Left lung (tissue), 10 donors: Measurements from ENCODE around the gene LRIG1. TPM values are rescaled to one million over a fixed set of nuclear protein-coding genes. Genes with fewer than 3 reads are reported as not detected.

ENCODE experiments used
- ATAC-seq: fragments of 200-7000 bp; cut with Tn5 transposase; one replicate; pipeline ENCODE4 v1.9.1; 2020; ENCODE audit warnings: moderate library complexity
- DNase-seq, 4 donors: peaks; one replicate each; pipeline ENCODE4 v3.0.0-alpha.2; 2013 to 2020
- H3K27ac ChIP-seq, 2 donors: fragments of 200-600 bp; sonication (generic) in 1 of 2; one replicate each; pipeline versions ENCODE4 v1.5.0 to v1.8.0; 2020 to 2021
- H3K27me3 ChIP-seq, 2 donors: fragments of 200-600 bp; sonication (generic) in 1 of 2; one replicate each; pipeline versions ENCODE4 v1.5.0 to v1.8.0; 2020 to 2021
- H3K36me3 ChIP-seq, 2 donors: fragments of 200-600 bp; sonication (generic) in 1 of 2; one replicate each; pipeline versions ENCODE4 v1.5.0 to v1.8.0; 2020 to 2021
- H3K4me1 ChIP-seq, 2 donors: fragments of 200-600 bp; one replicate each; pipeline ENCODE4 v1.8.0; 2021
- H3K4me3 ChIP-seq, 2 donors: fragments of 200-600 bp; sonication (generic) in 1 of 2; one replicate each; pipeline versions ENCODE4 v1.5.0 to v1.8.0; 2020 to 2021; ENCODE audit warnings: mild to moderate bottlenecking in 1 of 2
- H3K9me3 ChIP-seq, 2 donors: fragments of 200-600 bp; sonication (generic) in 1 of 2; one replicate each; pipeline versions ENCODE4 v1.5.0 to v1.8.0; 2020 to 2021
- intact Hi-C, 2 donors: fragments of 100-400 bp; cut with DNase I; formaldehyde crosslinking; loops; one replicate each; pipeline versions ENCODE4 v1.11.2 to v1.14.2; 2022
- polyA plus RNA-seq, 6 donors: library from polyadenylated mRNA; unstranded; fragments of 120-200 nt; gene quantifications; one replicate each; pipeline ENCODE4 v1.2.1, GENCODE V29; 2013; ENCODE audit not compliant: insufficient read length in 6 of 6
- total RNA-seq, 2 donors: library from RNA; stranded (reverse); fragmentation: NEBNext Ultra II Directional; extraction: Animal tissue kit (Norgen Biotek cat#: 25700); gene quantifications; one replicate each; pipeline ENCODE4 v1.2.1, GENCODE V29; 2021
- TF ChIP-seq, protein P1 (sequence below), 2 donors: fragments of 200-600 bp; sonication (generic) in 1 of 2; IDR thresholded peaks; one replicate each; pipeline versions ENCODE4 v1.5.0 to v1.8.0; 2021; ENCODE audit warnings: antibody characterized with exemption in 2 of 2
- donor health status: DM: no; HTN: yes; CAD: no.
- donor health status: DM: no; HTN: no; CAD: no.

The LRIG1 gene
- total and polyA plus RNA-seq, 8 donors, result 32.6 to 42.7 (median 35.7) TPM

DNA sequence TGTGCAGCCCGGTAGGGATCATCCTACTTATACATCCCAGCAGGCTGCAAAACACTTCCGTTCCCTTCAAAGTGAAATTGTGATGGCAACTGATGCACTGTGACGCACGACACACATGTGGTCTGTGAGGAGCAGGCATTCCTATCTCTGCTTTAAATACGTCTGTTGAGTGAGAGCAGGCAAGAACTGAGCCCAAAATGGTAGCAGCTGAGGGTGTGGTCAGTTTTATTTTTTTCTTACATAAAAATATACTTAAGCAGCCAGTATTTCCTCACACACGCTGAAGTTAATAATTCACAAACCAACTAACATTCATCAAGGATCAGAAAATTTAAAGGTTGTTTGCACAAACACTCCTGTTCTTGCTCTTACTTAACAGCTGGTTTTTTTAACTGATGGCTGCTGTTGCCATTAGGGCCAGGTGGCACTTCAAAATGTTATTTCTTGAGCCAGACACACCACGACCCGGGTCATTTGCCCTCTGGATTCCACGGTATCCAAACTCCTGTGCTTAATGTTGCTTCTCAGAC lies 23.9 kb downstream of the LRIG1 start:
- ATAC-seq, result peak; percentile 62
- DNase-seq, result peak in 1 of 4 donors; percentile 52
- TF ChIP-seq, protein P1, sequence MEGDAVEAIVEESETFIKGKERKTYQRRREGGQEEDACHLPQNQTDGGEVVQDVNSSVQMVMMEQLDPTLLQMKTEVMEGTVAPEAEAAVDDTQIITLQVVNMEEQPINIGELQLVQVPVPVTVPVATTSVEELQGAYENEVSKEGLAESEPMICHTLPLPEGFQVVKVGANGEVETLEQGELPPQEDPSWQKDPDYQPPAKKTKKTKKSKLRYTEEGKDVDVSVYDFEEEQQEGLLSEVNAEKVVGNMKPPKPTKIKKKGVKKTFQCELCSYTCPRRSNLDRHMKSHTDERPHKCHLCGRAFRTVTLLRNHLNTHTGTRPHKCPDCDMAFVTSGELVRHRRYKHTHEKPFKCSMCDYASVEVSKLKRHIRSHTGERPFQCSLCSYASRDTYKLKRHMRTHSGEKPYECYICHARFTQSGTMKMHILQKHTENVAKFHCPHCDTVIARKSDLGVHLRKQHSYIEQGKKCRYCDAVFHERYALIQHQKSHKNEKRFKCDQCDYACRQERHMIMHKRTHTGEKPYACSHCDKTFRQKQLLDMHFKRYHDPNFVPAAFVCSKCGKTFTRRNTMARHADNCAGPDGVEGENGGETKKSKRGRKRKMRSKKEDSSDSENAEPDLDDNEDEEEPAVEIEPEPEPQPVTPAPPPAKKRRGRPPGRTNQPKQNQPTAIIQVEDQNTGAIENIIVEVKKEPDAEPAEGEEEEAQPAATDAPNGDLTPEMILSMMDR (IDR thresholded peaks at IDR 0.05), result no peak
- intact Hi-C loops, result no loop called here
- Histone ChIP-seq H3K36me3 (no peaks in the 10 kb centered on the region), H3K4me1 (peaks cover 38 to 74% of the 10 kb centered on the region in 2 donors), H3K27me3 (no peaks in the 10 kb centered on the region), H3K9me3 (no peaks in the 10 kb centered on the region), H3K4me3 (no peak overlapping the region), H3K27ac (peak overlapping the region in 1 of 2 donors; percentile 41)

GRCh38 chr3:66475386-66476020 lies 25.3 kb downstream of the LRIG1 start:
- H3K4me1 ChIP-seq, result peaks cover 25 to 63% of the 10 kb centered on the region in 2 donors
- intact Hi-C loops, result no loop called here
- TF ChIP-seq, protein P1 (IDR thresholded peaks at IDR 0.05), result no peak
- DNase-seq, result no peak
- no peaks in the 10 kb centered on the region for H3K9me3 ChIP-seq
- no peaks in the 10 kb centered on the region for H3K27me3 ChIP-seq
- H3K27ac ChIP-seq, result no peak overlapping the region
- H3K4me3 ChIP-seq, result no peak overlapping the region
- peak; percentile 5 for ATAC-seq
- no peaks in the 10 kb centered on the region for H3K36me3 ChIP-seq

DNA sequence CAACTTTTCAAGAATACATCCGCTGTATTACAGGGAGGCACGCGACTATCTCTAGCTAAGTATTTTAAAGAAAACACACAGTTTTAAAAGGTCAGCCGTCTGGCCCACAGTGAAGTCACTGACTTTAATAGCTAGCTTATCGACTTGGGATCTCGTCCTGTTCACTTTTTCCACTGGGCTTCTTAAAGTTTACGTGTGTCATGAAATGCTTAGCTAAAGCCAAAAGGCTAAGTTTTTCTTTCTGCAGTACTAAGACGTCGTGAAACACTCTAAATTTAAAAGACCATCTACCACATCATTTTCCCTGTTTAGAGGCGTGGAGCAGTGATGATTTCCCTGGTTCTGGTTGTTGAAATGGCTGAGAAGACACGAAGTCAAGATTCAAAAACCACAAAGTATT lies 27.1 kb downstream of the LRIG1 start:
- no peaks in the 10 kb centered on the region for H3K9me3 ChIP-seq
- H3K36me3 ChIP-seq, result no peaks in the 10 kb centered on the region
- no peak for ATAC-seq
- no peaks in the 10 kb centered on the region for H3K27me3 ChIP-seq
- no peak overlapping the region for H3K4me3 ChIP-seq
- H3K27ac ChIP-seq, result peak overlapping the region; percentile 34 to 69
- intact Hi-C loops, result no loop called here
- DNase-seq, result no peak
- H3K4me1 ChIP-seq, result peaks cover 16 to 60% of the 10 kb centered on the region in 2 donors
- TF ChIP-seq, protein P1 (IDR thresholded peaks at IDR 0.05), result no peak

DNA sequence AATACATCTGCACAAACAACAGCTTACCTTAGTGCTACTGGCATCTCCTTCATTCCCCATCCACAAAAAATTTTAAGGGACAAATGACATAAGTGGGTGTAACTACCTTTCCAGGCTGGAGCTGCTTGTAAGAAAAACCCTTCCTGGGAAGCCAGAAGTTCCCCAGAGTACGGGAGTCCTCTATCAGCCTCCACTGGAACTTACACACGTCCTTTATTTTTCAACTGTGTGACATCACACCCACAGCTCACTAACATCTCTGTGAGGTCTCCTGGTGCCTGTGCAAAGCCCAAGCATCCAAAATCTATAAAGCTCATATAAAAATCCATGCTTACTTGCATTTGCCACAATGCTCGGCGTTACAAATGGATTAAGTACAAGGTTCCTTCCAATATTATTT lies 27.6 kb downstream of the LRIG1 start:
- H3K4me1 ChIP-seq, result peaks cover 16 to 60% of the 10 kb centered on the region in 2 donors
- no peak for DNase-seq
- no peaks in the 10 kb centered on the region for H3K9me3 ChIP-seq
- H3K27me3 ChIP-seq, result no peaks in the 10 kb centered on the region
- H3K4me3 ChIP-seq, result no peak overlapping the region
- TF ChIP-seq, protein P1 (IDR thresholded peaks at IDR 0.05), result no peak
- ATAC-seq, result no peak
- H3K36me3 ChIP-seq, result no peaks in the 10 kb centered on the region
- intact Hi-C loops, result no loop called here
- H3K27ac ChIP-seq, result peak overlapping the region; percentile 34 to 69

- Histone ChIP-seq H3K36me3 (no peaks in the 10 kb centered on the region), H3K27me3 (no peaks in the 10 kb centered on the region), H3K4me1 (peaks cover 16 to 58% of the 10 kb centered on the region in 2 donors), H3K27ac (peak overlapping the region; percentile 15 to 69), H3K9me3 (no peaks in the 10 kb centered on the region), H3K4me3 (no peak overlapping the region)
- ATAC-seq (peak; percentile 38), DNase-seq (no peak)
- intact Hi-C loops, result no loop called here
- TF ChIP-seq, protein P1 (IDR thresholded peaks at IDR 0.05), result no peak
Measured at GRCh38 chr3:66472313-66473134, 28.3 kb downstream of the LRIG1 start.
